ENCODE measurements around the gene PYROXD2.

PYROXD2 gene

GRCh38 chr10:98460837-98461499, 46.0 kb upstream of the PYROXD2 start:
- H3K27ac ChIP-seq, result no peak overlapping the region

DNA sequence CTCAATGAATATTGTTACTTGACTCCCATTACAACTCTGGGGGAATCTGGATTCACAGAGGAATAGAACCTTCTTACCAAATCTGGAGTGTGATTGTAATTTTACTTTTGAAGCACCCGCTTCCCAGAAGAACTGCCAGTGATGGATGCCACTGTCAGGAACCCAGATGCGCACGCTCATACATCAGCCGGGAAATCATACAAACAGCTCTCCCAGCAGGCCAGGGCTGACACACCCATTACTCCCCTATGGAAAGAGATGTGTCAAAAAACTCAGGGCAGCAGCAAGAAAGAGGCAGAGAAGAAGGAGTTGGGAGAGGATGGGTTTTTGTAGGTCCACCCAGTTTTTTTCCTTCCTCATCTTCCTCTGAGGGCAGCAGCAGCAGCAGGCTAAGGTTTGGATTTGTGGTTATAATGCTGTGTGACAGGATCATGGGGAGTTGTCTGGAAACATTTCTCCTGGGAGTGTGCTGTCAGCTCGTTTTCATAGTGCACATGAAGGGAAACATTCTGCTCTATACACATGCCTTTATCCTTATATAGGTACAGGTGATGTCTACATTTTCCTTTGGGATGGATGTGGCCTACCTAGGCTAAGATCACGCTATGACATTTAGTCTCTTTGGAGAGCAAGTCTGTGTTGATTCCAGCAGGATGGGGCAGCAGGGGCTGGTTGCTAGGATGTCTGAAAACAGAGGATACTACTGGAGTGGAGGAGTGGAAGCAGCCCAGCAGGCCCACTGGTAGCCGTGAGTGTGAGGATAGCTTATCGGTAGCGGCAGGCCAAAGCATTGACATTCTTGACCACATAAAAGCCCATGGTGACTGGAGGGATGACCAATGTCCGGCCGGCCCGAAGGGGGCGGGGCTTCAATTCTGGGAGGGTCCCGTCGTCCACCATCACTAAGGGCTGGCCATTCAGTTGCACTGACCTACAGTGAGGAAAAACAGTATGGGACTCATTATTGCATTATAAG, 44.1 kb upstream of the PYROXD2 start:
- no peak overlapping the region for H3K27ac ChIP-seq
- H3K9me3 ChIP-seq (ENCODE audit: control insufficient read depth, low read length), result no peaks in the 10 kb centered on the region
- H3K4me2 ChIP-seq (ENCODE audit: low read length), result no peak overlapping the region
- no peak overlapping the region for H2AFZ ChIP-seq
- H3K4me1 ChIP-seq, result no peaks in the 10 kb centered on the region
- no peaks in the 10 kb centered on the region for H3K27me3 ChIP-seq (ENCODE audit: control insufficient read depth, insufficient read depth, low read length)
- no peak overlapping the region for H3K4me3 ChIP-seq (ENCODE audit: low read depth, low read length)
- no peaks in the 10 kb centered on the region for H3K79me2 ChIP-seq
- no peaks in the 10 kb centered on the region for H3K36me3 ChIP-seq (ENCODE audit: control insufficient read depth, insufficient read depth, low read length)
- H3K9ac ChIP-seq, result no peak overlapping the region
- TF ChIP-seq, protein P1, sequence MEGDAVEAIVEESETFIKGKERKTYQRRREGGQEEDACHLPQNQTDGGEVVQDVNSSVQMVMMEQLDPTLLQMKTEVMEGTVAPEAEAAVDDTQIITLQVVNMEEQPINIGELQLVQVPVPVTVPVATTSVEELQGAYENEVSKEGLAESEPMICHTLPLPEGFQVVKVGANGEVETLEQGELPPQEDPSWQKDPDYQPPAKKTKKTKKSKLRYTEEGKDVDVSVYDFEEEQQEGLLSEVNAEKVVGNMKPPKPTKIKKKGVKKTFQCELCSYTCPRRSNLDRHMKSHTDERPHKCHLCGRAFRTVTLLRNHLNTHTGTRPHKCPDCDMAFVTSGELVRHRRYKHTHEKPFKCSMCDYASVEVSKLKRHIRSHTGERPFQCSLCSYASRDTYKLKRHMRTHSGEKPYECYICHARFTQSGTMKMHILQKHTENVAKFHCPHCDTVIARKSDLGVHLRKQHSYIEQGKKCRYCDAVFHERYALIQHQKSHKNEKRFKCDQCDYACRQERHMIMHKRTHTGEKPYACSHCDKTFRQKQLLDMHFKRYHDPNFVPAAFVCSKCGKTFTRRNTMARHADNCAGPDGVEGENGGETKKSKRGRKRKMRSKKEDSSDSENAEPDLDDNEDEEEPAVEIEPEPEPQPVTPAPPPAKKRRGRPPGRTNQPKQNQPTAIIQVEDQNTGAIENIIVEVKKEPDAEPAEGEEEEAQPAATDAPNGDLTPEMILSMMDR (IDR thresholded peaks at IDR 0.05), result no peak

More at GRCh38 chr10:98460837-98461499, 46.0 kb upstream of the PYROXD2 start:
- H3K36me3 ChIP-seq (ENCODE audit: control insufficient read depth, insufficient read depth, low read length), result no peaks in the 10 kb centered on the region
- TF ChIP-seq, protein P1 (IDR thresholded peaks at IDR 0.05), result no peak
- H3K9me3 ChIP-seq (ENCODE audit: control insufficient read depth, low read length), result no peaks in the 10 kb centered on the region
- no peak overlapping the region for H3K9ac ChIP-seq
- H3K4me2 ChIP-seq (ENCODE audit: low read length), result no peak overlapping the region
- H3K79me2 ChIP-seq, result no peaks in the 10 kb centered on the region
- no peaks in the 10 kb centered on the region for H3K27me3 ChIP-seq (ENCODE audit: control insufficient read depth, insufficient read depth, low read length)
- H3K4me1 ChIP-seq, result no peaks in the 10 kb centered on the region
- H2AFZ ChIP-seq, result no peak overlapping the region
- H3K4me3 ChIP-seq (ENCODE audit: low read depth, low read length), result no peak overlapping the region

DNA sequence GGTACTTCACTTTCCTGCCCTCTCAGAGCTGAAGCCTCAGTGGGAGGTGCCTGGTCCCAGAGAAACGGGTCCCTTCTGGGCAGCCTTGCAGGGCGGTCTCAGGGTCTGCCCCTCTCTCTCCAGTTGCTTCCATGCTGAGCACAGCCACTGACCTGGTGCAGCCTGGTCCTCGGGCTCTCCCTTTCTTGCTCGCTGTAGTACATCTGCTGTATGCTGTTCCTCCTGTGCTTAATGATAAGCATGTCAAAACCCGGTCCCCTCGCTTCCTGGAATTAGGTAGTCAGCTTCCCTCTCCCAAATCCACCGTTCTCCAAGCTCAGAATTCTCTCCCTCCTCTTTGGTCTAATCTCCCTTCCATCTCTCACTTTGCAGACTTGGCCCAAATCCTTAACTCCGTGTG, 42.7 kb upstream of the PYROXD2 start:
- Histone ChIP-seq H3K4me2 (ENCODE audit: low read length) (no peak overlapping the region), H3K4me3 (ENCODE audit: low read depth, low read length) (no peak overlapping the region), H2AFZ (no peak overlapping the region), H3K79me2 (no peaks in the 10 kb centered on the region), H3K9me3 (ENCODE audit: control insufficient read depth, low read length) (no peaks in the 10 kb centered on the region), H3K27ac (no peak overlapping the region), H3K36me3 (ENCODE audit: control insufficient read depth, insufficient read depth, low read length) (no peaks in the 10 kb centered on the region), H3K9ac (no peak overlapping the region), H3K4me1 (no peaks in the 10 kb centered on the region), H3K27me3 (ENCODE audit: control insufficient read depth, insufficient read depth, low read length) (no peaks in the 10 kb centered on the region)
- TF ChIP-seq, protein P1 (IDR thresholded peaks at IDR 0.05), result no peak

GRCh38 chr10:98456686-98457482, 41.9 kb upstream of the PYROXD2 start:
- no peaks in the 10 kb centered on the region for H3K36me3 ChIP-seq (ENCODE audit: control insufficient read depth, insufficient read depth, low read length)
- H3K27me3 ChIP-seq (ENCODE audit: control insufficient read depth, insufficient read depth, low read length), result no peaks in the 10 kb centered on the region
- H3K4me1 ChIP-seq, result no peaks in the 10 kb centered on the region
- no peak overlapping the region for H3K4me2 ChIP-seq (ENCODE audit: low read length)
- H3K4me3 ChIP-seq (ENCODE audit: low read depth, low read length), result no peak overlapping the region
- H3K79me2 ChIP-seq, result no peaks in the 10 kb centered on the region
- H3K27ac ChIP-seq, result no peak overlapping the region
- no peak overlapping the region for H3K9ac ChIP-seq
- H3K9me3 ChIP-seq (ENCODE audit: control insufficient read depth, low read length), result no peaks in the 10 kb centered on the region
- H2AFZ ChIP-seq, result no peak overlapping the region
- TF ChIP-seq, protein P1 (IDR thresholded peaks at IDR 0.05), result no peak
